Endothelial cell of umbilical vein (primary cell): Measurements from ENCODE around the gene HDLBP. TPM values are rescaled to one million over a fixed set of nuclear protein-coding genes. Genes with fewer than 3 reads are reported as not detected.

ENCODE experiments used
- BruUV-seq: library from RNA; stranded (reverse); fragments of 400-500 nt; replicated peaks from 2 replicates; lab custom pipeline; 2021; lab: Mats Ljungman, UMichigan
- CTCF ChIA-PET: fragments of 300-600, 350-600 bp; sonication (Branson Sonifier 250); formaldehyde crosslinking; loops from one replicate; lab custom pipeline; 2021; ENCODE audit warnings: antibody characterized with exemption, inconsistent platforms; lab: Charles Lee
- POLR2A ChIA-PET: fragments of 300-600, 350-600 bp; sonication (Branson Sonifier 250); formaldehyde crosslinking; loops from one replicate; lab custom pipeline; 2021; ENCODE audit warnings: antibody characterized with exemption, inconsistent platforms; lab: Charles Lee
- DNase-seq: peaks from one replicate; pipeline ENCODE4 v3.0.0-alpha.2; 2011; ENCODE audit warnings: low read depth, low spot score
- FAIRE-seq: peaks from 2 replicates; lab custom pipeline; 2011; peaks lifted over from hg19 to GRCh38; lab: Jason Lieb, UNC
- H2AFZ ChIP-seq: 2 replicates; pipeline ENCODE4 v1.6.0; 2012; ENCODE audit warnings: low read depth, low read length, control low read depth, inconsistent platforms
- H3K27ac ChIP-seq: 2 replicates; pipeline ENCODE4 v1.5.1; 2011; ENCODE audit warnings: low read depth, mild to moderate bottlenecking, control low read depth, low read length, moderate library complexity; ENCODE audit not compliant: insufficient read depth
- H3K27me3 ChIP-seq, 2 experiments: 2 replicates each; pipeline versions ENCODE4 v1.6.0 to v1.6.1; 2011; ENCODE audit warnings: low read length in 2 of 2, mixed read lengths in 1 of 2; ENCODE audit not compliant: control insufficient read depth in 2 of 2, insufficient read depth in 2 of 2
- H3K36me3 ChIP-seq, 2 experiments: 2 replicates in 1 of 2; 3 replicates in 1 of 2; pipeline ENCODE4 v1.5.1; 2011; ENCODE audit warnings: low read length in 2 of 2, mild to moderate bottlenecking in 1 of 2, moderate library complexity in 1 of 2; ENCODE audit not compliant: control insufficient read depth in 2 of 2, insufficient read depth in 2 of 2; ENCODE audit errors: extremely low read depth in 1 of 2
- H3K4me1 ChIP-seq: 3 replicates; pipeline ENCODE4 v1.5.1; 2011; ENCODE audit warnings: mild to moderate bottlenecking, low read length; ENCODE audit not compliant: control insufficient read depth, insufficient read depth; ENCODE audit errors: extremely low read depth
- H3K4me2 ChIP-seq: 2 replicates; pipeline ENCODE4 v1.6.1; 2011; ENCODE audit warnings: low read length, control low read depth, mixed read lengths; ENCODE audit not compliant: insufficient read depth
- H3K4me3 ChIP-seq, 3 experiments: fragments of 200-600 bp in 1 of 3; sonication (generic), shearing (Covaris generic) in 1 of 3; replicated peaks in 1 of 3; 2 replicates each; pipeline ENCODE4 v1.5.1; 2011 to 2016; ENCODE audit warnings: control low read depth in 3 of 3, low read length in 3 of 3, mild to moderate bottlenecking in 2 of 3, inconsistent platforms in 1 of 3, low read depth in 1 of 3, moderate library complexity in 1 of 3; ENCODE audit not compliant: insufficient read depth in 1 of 3
- H3K79me2 ChIP-seq: 2 replicates; pipeline ENCODE4 v1.6.0; 2012; ENCODE audit warnings: low read length, inconsistent platforms; ENCODE audit not compliant: control insufficient read depth, insufficient read depth
- H3K9ac ChIP-seq: replicated peaks from 2 replicates; pipeline ENCODE3; 2011; ENCODE audit warnings: low read length, control low read depth; ENCODE audit not compliant: insufficient read depth; ENCODE audit errors: extremely low read depth
- H3K9me1 ChIP-seq: replicated peaks from 3 replicates; pipeline ENCODE4 v1.6.0; 2011; ENCODE audit warnings: mild to moderate bottlenecking, low read length; ENCODE audit not compliant: control insufficient read depth, insufficient read depth; ENCODE audit errors: extremely low read depth
- H3K9me3 ChIP-seq: replicated peaks from 2 replicates; pipeline ENCODE4 v1.5.1; 2012; ENCODE audit warnings: low read length, inconsistent platforms; ENCODE audit not compliant: control insufficient read depth, insufficient read depth
- H4K20me1 ChIP-seq: replicated peaks from 2 replicates; pipeline ENCODE3; 2011; ENCODE audit warnings: mild to moderate bottlenecking, low read length; ENCODE audit not compliant: control insufficient read depth, insufficient read depth; ENCODE audit errors: extremely low read depth
- EZH2 ChIP-seq: IDR thresholded peaks from 2 replicates; pipeline ENCODE4 v1.6.1; 2012; ENCODE audit warnings: borderline replicate concordance, low read depth, mild to moderate bottlenecking, moderate library complexity, low read length, inconsistent platforms; ENCODE audit not compliant: severe bottlenecking
- FOS ChIP-seq: IDR thresholded peaks from 2 replicates; pipeline ENCODE4 v1.6.1; 2011; ENCODE audit warnings: mild to moderate bottlenecking, low read length, moderate library complexity, borderline replicate concordance; ENCODE audit not compliant: insufficient read depth
- GATA2 ChIP-seq: IDR thresholded peaks from 2 replicates; pipeline ENCODE4 v1.7.0; 2011; ENCODE audit warnings: low read depth, mild to moderate bottlenecking, moderate library complexity, mixed read lengths, low read length; ENCODE audit not compliant: insufficient read length, insufficient read depth
- JUN ChIP-seq: IDR thresholded peaks from 2 replicates; pipeline ENCODE4 v1.6.1; 2011; ENCODE audit warnings: borderline replicate concordance, low read depth; ENCODE audit not compliant: insufficient read length, insufficient read depth
- MAX ChIP-seq: IDR thresholded peaks from 2 replicates; pipeline ENCODE4 v1.6.1; 2011; ENCODE audit not compliant: insufficient read depth, insufficient read length
- MYC ChIP-seq: IDR thresholded peaks from one replicate; pipeline ENCODE4 v1.6.1; 2011; ENCODE audit warnings: mild to moderate bottlenecking, low read depth, low read length
- POLR2A ChIP-seq: IDR thresholded peaks from 2 replicates; pipeline ENCODE4 v1.6.1; 2012; ENCODE audit warnings: low read depth, mild to moderate bottlenecking, control low read depth, low read length
- POLR2AphosphoS5 ChIP-seq: IDR thresholded peaks from 2 replicates; pipeline ENCODE4 v1.6.1; 2012; ENCODE audit warnings: low read depth, mild to moderate bottlenecking, control low read depth, low read length, moderate library complexity; ENCODE audit not compliant: insufficient read depth
- dilution Hi-C: fragments of 300-500 bp; cut with MboI; formaldehyde crosslinking; loops from one replicate; pipeline ENCODE4 v1.15.0; 2019; ENCODE audit warnings: low sequenced_read_pairs; ENCODE audit not compliant: extremely low pct_ligation_motif_present
- intact Hi-C: fragments of 100-400 bp; cut with micrococcal nuclease; formaldehyde crosslinking; loops from one replicate; pipeline ENCODE4 v1.10.0; 2022
- polyA plus RNA-seq, 4 experiments: library from polyadenylated mRNA; depleted of rRNA in 3 of 4; stranded (reverse) in 3 of 4; unstranded in 1 of 4; fragments of >200 nt; gene quantifications; 2 replicates each; pipeline versions ENCODE4 v1.2.1 to v1.2.3, GENCODE V29; 2011 to 2012; ENCODE audit warnings: missing spikeins in 1 of 4
- total RNA-seq: library from RNA; stranded (reverse); gene quantifications from 2 replicates; pipeline ENCODE4 v1.2.3, GENCODE V29; 2021
- TF ChIP-seq, protein P1 (sequence below), 2 donors: IDR thresholded peaks; 1 replicate in 1 of 2; 2 replicates in 1 of 2; pipeline ENCODE4 v1.5.1; 2011; ENCODE audit warnings: low read length in 2 of 2, mild to moderate bottlenecking in 2 of 2, moderate library complexity in 2 of 2, control low read depth in 1 of 2, inconsistent platforms in 1 of 2, low read depth in 1 of 2; ENCODE audit not compliant: insufficient read depth in 1 of 2; ENCODE audit errors: extremely low read depth in 1 of 2

HDLBP gene
- total and polyA plus RNA-seq, 2 donors (not counting 3 experiments of a cell fraction or from before 2014, with no cell fraction given): 379 to 569 TPM

DNA sequence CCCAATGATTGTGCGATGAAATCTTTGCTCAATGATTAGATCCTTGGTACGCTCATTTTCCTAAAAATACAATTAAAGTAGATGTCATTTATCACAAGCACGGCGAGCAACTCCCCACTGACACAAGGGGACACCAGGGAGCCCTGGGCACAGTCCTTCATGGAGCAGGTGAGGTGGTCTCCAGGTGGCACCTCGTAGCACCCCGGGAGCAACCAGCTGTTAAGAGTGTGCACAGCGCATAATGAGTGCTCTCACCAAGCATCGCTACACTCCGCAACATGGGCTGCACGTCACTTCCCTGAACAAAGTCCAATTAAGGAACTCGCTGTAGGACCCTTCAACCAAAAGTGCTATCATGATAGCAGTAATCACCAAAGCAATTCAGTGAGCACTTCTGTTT is 67.2 kb downstream of the HDLBP start:
- Histone ChIP-seq H3K27ac (no peak overlapping the region), H2AFZ (no peak overlapping the region), H3K4me1 (no peaks in the 10 kb centered on the region), H3K79me2 (peaks cover 2% of the 10 kb centered on the region), H3K9me1 (no peaks in the 10 kb centered on the region), H3K27me3 (no peaks in the 10 kb centered on the region), H3K4me2 (no peak overlapping the region), H3K9me3 (no peaks in the 10 kb centered on the region), H4K20me1 (no peaks in the 10 kb centered on the region), H3K4me3 (no peak overlapping the region), H3K36me3 (peaks cover 45 to 81% of the 10 kb centered on the region in 2 experiments), H3K9ac (no peak overlapping the region)
- dilution Hi-C loops: no loop called here
- POLR2A ChIA-PET: no interaction called here
- FAIRE-seq (no peak), DNase-seq (no peak)
- TF ChIP-seq, protein P1, sequence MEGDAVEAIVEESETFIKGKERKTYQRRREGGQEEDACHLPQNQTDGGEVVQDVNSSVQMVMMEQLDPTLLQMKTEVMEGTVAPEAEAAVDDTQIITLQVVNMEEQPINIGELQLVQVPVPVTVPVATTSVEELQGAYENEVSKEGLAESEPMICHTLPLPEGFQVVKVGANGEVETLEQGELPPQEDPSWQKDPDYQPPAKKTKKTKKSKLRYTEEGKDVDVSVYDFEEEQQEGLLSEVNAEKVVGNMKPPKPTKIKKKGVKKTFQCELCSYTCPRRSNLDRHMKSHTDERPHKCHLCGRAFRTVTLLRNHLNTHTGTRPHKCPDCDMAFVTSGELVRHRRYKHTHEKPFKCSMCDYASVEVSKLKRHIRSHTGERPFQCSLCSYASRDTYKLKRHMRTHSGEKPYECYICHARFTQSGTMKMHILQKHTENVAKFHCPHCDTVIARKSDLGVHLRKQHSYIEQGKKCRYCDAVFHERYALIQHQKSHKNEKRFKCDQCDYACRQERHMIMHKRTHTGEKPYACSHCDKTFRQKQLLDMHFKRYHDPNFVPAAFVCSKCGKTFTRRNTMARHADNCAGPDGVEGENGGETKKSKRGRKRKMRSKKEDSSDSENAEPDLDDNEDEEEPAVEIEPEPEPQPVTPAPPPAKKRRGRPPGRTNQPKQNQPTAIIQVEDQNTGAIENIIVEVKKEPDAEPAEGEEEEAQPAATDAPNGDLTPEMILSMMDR (IDR thresholded peaks at IDR 0.05; ENCODE audit: extremely low read depth in 1 of 2, insufficient read depth in 1 of 2, low read depth in 1 of 2, low read length in 2 of 2): no peak
- TF ChIP-seq JUN (no peak), MAX (no peak), GATA2 (no peak), FOS (no peak), MYC (no peak), POLR2A (no peak), EZH2 (no peak), POLR2AphosphoS5 (no peak)
- no TSS peak for BruUV-seq
- intact Hi-C loops: no loop called here
- CTCF ChIA-PET: interaction anchor here (1.1 to 1.2 kb wide), 2 partner anchors 10 to 32 kb away, joined by 3 read pairs; no protein-coding TSS in a partner anchor
